ENCODE data around the gene FOXP1. TPM values are rescaled to one million over a fixed set of nuclear protein-coding genes. Genes with fewer than 3 reads are reported as not detected.

Gene FOXP1
- total RNA-seq, 1 donor from 2014 or later, result 110 TPM

- DNase-seq, result no peak
- H3K27ac Mint-ChIP-seq, result no peak overlapping the region
- intact Hi-C loops (cut with micrococcal nuclease), result loop anchor here (10.0 kb wide), 1 partner anchor 99 kb away; no protein-coding TSS in a partner anchor
- peaks cover 35% of the 10 kb centered on the region for H3K4me1 Mint-ChIP-seq
- no peaks in the 10 kb centered on the region for H3K36me3 Mint-ChIP-seq (ENCODE audit: low read depth)
- H3K9me3 Mint-ChIP-seq, result no peaks in the 10 kb centered on the region
- H3K27me3 Mint-ChIP-seq, result peaks cover 34% of the 10 kb centered on the region
- H3K4me3 Mint-ChIP-seq, result no peak overlapping the region
These were observed 188.1 kb downstream of the FOXP1 start for GRCh38 chr3:71395470-71395869.

GRCh38 chr3:71393745-71394144 is 189.8 kb downstream of the FOXP1 start:
- Mint-ChIP-seq H3K27ac (no peak overlapping the region), H3K4me3 (no peak overlapping the region), H3K9me3 (no peaks in the 10 kb centered on the region), H3K27me3 (peaks cover 27% of the 10 kb centered on the region), H3K36me3 (ENCODE audit: low read depth) (no peaks in the 10 kb centered on the region), H3K4me1 (peaks cover 41% of the 10 kb centered on the region)
- intact Hi-C loops (cut with micrococcal nuclease), result loop anchor here (1.0 to 10.0 kb wide), 8 partner anchors 35 to 383 kb away; partner anchors contain the start of gene FOXP1
- no peak for DNase-seq

DNA sequence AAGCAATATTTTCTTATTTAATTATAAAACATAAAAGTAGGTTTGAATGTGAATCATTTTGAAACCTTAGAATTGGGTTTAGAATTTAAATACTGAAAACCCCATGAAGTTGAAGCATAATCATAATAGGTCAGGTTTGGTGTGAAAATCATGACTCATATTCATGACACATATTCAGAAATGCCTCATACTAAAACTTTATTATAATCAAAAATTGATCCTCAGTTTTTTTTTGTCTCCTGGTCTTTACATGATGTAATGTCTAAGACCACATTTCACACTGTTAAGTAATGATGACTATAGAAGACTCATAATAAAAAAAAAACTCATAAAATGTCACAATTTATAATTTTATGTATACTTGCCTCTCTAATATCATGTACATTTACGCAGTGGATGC is 190.4 kb downstream of the FOXP1 start:
- Mint-ChIP-seq H3K36me3 (ENCODE audit: low read depth) (no peaks in the 10 kb centered on the region), H3K4me1 (peaks cover 35% of the 10 kb centered on the region), H3K27ac (no peak overlapping the region), H3K9me3 (no peaks in the 10 kb centered on the region), H3K4me3 (no peak overlapping the region), H3K27me3 (peaks cover 29% of the 10 kb centered on the region)
- intact Hi-C loops (cut with micrococcal nuclease), result loop anchor here (1.0 to 10.0 kb wide), 8 partner anchors 35 to 382 kb away; partner anchors contain the start of gene FOXP1
- no peak for DNase-seq

GRCh38 chr3:71392251-71392650 is 191.3 kb downstream of the FOXP1 start:
- no peak overlapping the region for H3K4me3 Mint-ChIP-seq
- H3K27me3 Mint-ChIP-seq, result peaks cover 29% of the 10 kb centered on the region
- intact Hi-C loops (cut with micrococcal nuclease), result loop anchor here (1.0 to 10.0 kb wide), 10 partner anchors 12 to 381 kb away; partner anchors contain the start of gene FOXP1
- no peaks in the 10 kb centered on the region for H3K36me3 Mint-ChIP-seq (ENCODE audit: low read depth)
- no peaks in the 10 kb centered on the region for H3K9me3 Mint-ChIP-seq
- DNase-seq, result no peak
- H3K27ac Mint-ChIP-seq, result peak overlapping the region; percentile 70
- H3K4me1 Mint-ChIP-seq, result peaks cover 28% of the 10 kb centered on the region

DNA sequence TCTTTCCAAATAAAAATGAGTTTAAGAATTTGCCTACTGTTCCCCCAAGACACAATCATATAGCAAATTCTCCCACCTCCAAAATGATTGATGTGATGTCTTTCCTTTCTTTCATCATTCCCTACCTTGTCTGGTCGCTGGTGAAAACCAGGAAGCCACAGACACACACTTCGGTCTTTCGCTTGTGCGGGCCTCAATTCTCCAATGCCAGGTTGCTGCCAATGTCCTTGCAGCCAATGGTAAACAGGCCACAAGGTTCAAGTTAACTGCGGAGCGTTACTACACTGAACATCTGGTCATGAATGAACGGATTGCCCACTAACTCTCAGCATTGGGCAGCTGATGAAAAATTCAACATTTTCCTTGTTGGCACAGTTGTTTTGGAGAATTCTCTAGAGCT is 192.2 kb downstream of the FOXP1 start:
- DNase-seq, result no peak
- Mint-ChIP-seq H3K27ac (peak overlapping the region; percentile 81), H3K27me3 (peaks cover 32% of the 10 kb centered on the region), H3K4me3 (no peak overlapping the region), H3K36me3 (ENCODE audit: low read depth) (peaks cover 3% of the 10 kb centered on the region), H3K4me1 (peaks cover 29% of the 10 kb centered on the region), H3K9me3 (no peaks in the 10 kb centered on the region)
- intact Hi-C loops (cut with micrococcal nuclease), result loop anchor here (5.0 to 10.0 kb wide), 3 partner anchors 103 to 324 kb away; partner anchors contain the start of gene FOXP1

GRCh38 chr3:71389911-71390573 is 193.5 kb downstream of the FOXP1 start:
- H3K27ac Mint-ChIP-seq, result peak overlapping the region; percentile 62
- H3K4me1 Mint-ChIP-seq, result peaks cover 34% of the 10 kb centered on the region
- peak; percentile 69 for DNase-seq
- no peaks in the 10 kb centered on the region for H3K9me3 Mint-ChIP-seq
- intact Hi-C loops (cut with micrococcal nuclease), result loop anchor here (5.0 to 10.0 kb wide), 3 partner anchors 105 to 323 kb away; partner anchors contain the start of gene FOXP1
- peak overlapping the region; percentile 46 for H3K4me3 Mint-ChIP-seq
- H3K27me3 Mint-ChIP-seq, result peaks cover 31% of the 10 kb centered on the region
- H3K36me3 Mint-ChIP-seq (ENCODE audit: low read depth), result peaks cover 3% of the 10 kb centered on the region

DNA sequence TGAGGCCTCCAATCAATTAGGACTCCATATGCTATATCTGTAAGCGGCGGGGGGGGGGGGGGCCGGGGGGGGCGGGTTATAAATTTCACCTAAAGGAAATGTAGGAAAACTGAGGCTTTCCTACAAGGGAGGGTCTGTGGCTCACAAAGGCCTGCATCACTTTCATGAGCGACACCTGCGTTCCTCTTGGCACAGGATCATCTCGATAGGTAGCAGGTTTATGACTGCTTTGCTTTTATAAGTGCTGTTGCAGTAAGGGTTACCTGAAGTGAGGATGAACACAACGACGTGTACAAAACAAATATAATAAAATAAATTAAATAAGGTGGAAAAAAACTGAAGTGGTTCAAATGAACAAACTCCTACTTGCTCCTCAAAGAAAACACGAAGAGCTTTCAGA is 194.3 kb downstream of the FOXP1 start:
- H3K36me3 Mint-ChIP-seq (ENCODE audit: low read depth), result peaks cover 3% of the 10 kb centered on the region
- intact Hi-C loops (cut with micrococcal nuclease), result no loop called here
- peaks cover 41% of the 10 kb centered on the region for H3K4me1 Mint-ChIP-seq
- H3K9me3 Mint-ChIP-seq, result no peaks in the 10 kb centered on the region
- DNase-seq, result no peak
- H3K27me3 Mint-ChIP-seq, result peaks cover 31% of the 10 kb centered on the region
- H3K27ac Mint-ChIP-seq, result no peak overlapping the region
- no peak overlapping the region for H3K4me3 Mint-ChIP-seq

DNA sequence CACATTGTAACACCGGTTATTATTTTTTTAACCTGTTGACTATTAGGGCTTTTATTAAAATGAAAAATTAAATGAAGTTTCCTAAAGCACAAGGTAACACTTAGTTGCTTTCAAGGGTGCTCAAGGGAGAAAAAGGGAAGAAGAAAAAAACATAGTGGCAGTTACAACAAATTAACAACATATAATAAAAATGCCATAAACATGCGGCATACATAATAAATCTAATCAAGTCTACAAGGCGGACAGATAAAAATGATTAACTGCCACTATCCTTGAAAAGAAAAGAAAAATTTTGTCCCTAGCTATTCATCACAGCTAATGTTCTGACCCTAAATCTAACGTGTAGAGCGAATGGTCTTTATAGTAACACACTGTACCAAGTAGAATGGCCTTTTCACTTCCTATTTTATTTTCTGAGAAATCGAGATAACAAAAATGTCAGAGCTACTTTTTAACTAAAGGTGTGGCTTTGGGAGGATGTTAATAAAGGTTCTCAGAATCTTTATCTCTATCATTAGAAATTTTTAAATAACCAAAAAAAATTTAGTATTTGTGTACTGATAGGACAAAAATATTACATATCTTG is 194.9 kb downstream of the FOXP1 start:
- H3K4me1 Mint-ChIP-seq, result peaks cover 37% of the 10 kb centered on the region
- H3K27ac Mint-ChIP-seq, result no peak overlapping the region
- peaks cover 3% of the 10 kb centered on the region for H3K36me3 Mint-ChIP-seq (ENCODE audit: low read depth)
- H3K4me3 Mint-ChIP-seq, result no peak overlapping the region
- peaks cover 26% of the 10 kb centered on the region for H3K27me3 Mint-ChIP-seq
- no peaks in the 10 kb centered on the region for H3K9me3 Mint-ChIP-seq
- intact Hi-C loops (cut with micrococcal nuclease), result no loop called here
- no peak for DNase-seq

- H3K4me3 Mint-ChIP-seq, result no peak overlapping the region
- peaks cover 28% of the 10 kb centered on the region for H3K27me3 Mint-ChIP-seq
- H3K36me3 Mint-ChIP-seq (ENCODE audit: low read depth), result peaks cover 3% of the 10 kb centered on the region
- intact Hi-C loops (cut with micrococcal nuclease), result no loop called here
- DNase-seq, result no peak
- no peaks in the 10 kb centered on the region for H3K9me3 Mint-ChIP-seq
- no peak overlapping the region for H3K27ac Mint-ChIP-seq
- H3K4me1 Mint-ChIP-seq, result peaks cover 44% of the 10 kb centered on the region
These were observed 195.9 kb downstream of the FOXP1 start for GRCh38 chr3:71387586-71387985.

GRCh38 chr3:71384837-71385716 is 198.5 kb downstream of the FOXP1 start:
- no peak for DNase-seq
- H3K27ac Mint-ChIP-seq, result no peak overlapping the region
- H3K4me1 Mint-ChIP-seq, result peaks cover 34% of the 10 kb centered on the region
- intact Hi-C loops (cut with micrococcal nuclease), result loop anchor here (5.0 kb wide), 1 partner anchor 37 kb away; no protein-coding TSS in a partner anchor
- no peak overlapping the region for H3K4me3 Mint-ChIP-seq
- no peaks in the 10 kb centered on the region for H3K9me3 Mint-ChIP-seq
- peaks cover 20% of the 10 kb centered on the region for H3K27me3 Mint-ChIP-seq
- H3K36me3 Mint-ChIP-seq (ENCODE audit: low read depth), result peaks cover 3% of the 10 kb centered on the region

DNA sequence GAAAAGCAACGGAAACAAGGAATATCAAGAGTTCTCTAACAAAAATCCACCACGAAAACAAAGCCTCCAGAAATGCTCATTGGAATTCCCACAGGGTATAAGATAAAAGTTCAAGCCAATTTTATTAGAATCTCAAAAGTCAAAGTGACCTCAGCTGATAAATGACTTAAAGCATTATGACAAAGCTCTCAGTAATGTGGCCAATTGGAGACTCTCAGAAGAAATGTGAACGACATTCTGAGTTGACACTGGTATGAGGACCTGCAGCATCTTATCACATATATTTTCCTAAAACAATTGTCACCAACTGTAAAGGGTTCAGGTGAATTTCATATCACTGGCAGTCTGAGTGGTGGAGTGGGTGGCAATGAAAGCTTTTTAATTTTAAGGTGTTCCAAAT is 199.1 kb downstream of the FOXP1 start:
- peaks cover 20% of the 10 kb centered on the region for H3K27me3 Mint-ChIP-seq
- H3K4me3 Mint-ChIP-seq, result no peak overlapping the region
- DNase-seq, result no peak
- H3K27ac Mint-ChIP-seq, result no peak overlapping the region
- peaks cover 3% of the 10 kb centered on the region for H3K36me3 Mint-ChIP-seq (ENCODE audit: low read depth)
- intact Hi-C loops (cut with micrococcal nuclease), result loop anchor here (5.0 kb wide), 1 partner anchor 38 kb away; no protein-coding TSS in a partner anchor
- no peaks in the 10 kb centered on the region for H3K9me3 Mint-ChIP-seq
- H3K4me1 Mint-ChIP-seq, result peaks cover 30% of the 10 kb centered on the region

GRCh38 chr3:71380096-71380495 is 203.4 kb downstream of the FOXP1 start:
- intact Hi-C loops (cut with micrococcal nuclease), result loop anchor here (1.0 to 5.0 kb wide), 3 partner anchors 12 to 42 kb away; no protein-coding TSS in a partner anchor
- H3K4me3 Mint-ChIP-seq, result no peak overlapping the region
- no peaks in the 10 kb centered on the region for H3K9me3 Mint-ChIP-seq
- H3K4me1 Mint-ChIP-seq, result peaks cover 22% of the 10 kb centered on the region
- peaks cover 2% of the 10 kb centered on the region for H3K36me3 Mint-ChIP-seq (ENCODE audit: low read depth)
- peaks cover 12% of the 10 kb centered on the region for H3K27me3 Mint-ChIP-seq
- no peak for DNase-seq
- H3K27ac Mint-ChIP-seq, result no peak overlapping the region

DNA sequence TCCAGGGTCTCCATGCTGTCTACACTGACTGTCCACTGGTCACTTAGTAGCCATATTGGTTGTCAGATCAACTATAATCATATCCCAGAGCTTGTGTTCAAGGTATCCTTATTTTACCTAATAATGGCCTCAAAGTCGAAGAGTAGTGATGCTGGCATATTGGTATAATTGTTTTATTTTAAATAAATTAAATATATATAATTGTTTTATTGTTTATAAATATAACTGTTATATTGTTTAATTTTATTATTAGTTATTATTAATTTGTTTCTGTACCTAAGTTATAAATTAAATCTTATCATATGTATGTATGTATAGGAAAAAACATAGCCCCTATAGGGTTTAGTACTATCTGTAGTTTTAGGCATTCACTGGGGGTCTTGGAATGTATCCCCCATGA is 205.0 kb downstream of the FOXP1 start:
- H3K4me1 Mint-ChIP-seq, result peaks cover 12% of the 10 kb centered on the region
- no peaks in the 10 kb centered on the region for H3K9me3 Mint-ChIP-seq
- H3K4me3 Mint-ChIP-seq, result no peak overlapping the region
- H3K27ac Mint-ChIP-seq, result no peak overlapping the region
- H3K36me3 Mint-ChIP-seq (ENCODE audit: low read depth), result peaks cover 2% of the 10 kb centered on the region
- peaks cover 17% of the 10 kb centered on the region for H3K27me3 Mint-ChIP-seq
- no peak for DNase-seq
- intact Hi-C loops (cut with micrococcal nuclease), result no loop called here
